ENCODE data around the gene RNF7.

GRCh38 chr3:141767066-141767465, 29.0 kb downstream of the RNF7 start:
- TF ChIP-seq EZH2 (IDR thresholded peaks at IDR 0.05) = no peak
- no peak for TF ChIP-seq POLR2AphosphoS5 (IDR thresholded peaks at IDR 0.05; ENCODE audit: borderline replicate concordance, low read depth, low read length)
- no peak for TF ChIP-seq FOXP2 (optimal IDR thresholded peaks at IDR 0.05; ENCODE audit: control extremely low read depth, extremely low read length, insufficient read depth)

Measured in SK-N-MC (cell line).